GM23338 (cell line): ENCODE data around the gene MANEA. TPM values are rescaled to one million over a fixed set of nuclear protein-coding genes. Genes with fewer than 3 reads are reported as not detected.

Source experiments
- ATAC-seq: fragments of 200-7000 bp; cut with Tn5 transposase; 3 replicates; pipeline ENCODE4 v1.9.1; 2020
- DNase-seq: peaks from one replicate; pipeline ENCODE4 v3.0.0-alpha.2; 2015; ENCODE audit warnings: low spot score
- H2AFZ ChIP-seq: fragments of 200-600 bp; sonication (generic); 2 replicates; pipeline ENCODE4 v1.8.0; 2016; ENCODE audit warnings: antibody characterized with exemption, mild to moderate bottlenecking, moderate library complexity
- H3F3A ChIP-seq: fragments of 200-600 bp; sonication (generic); replicated peaks from 2 replicates; pipeline ENCODE4 v1.8.0; 2017; ENCODE audit warnings: antibody characterized with exemption, mixed run types, low read depth
- H3K27ac ChIP-seq: fragments of 200-600 bp; sonication (generic); 2 replicates; pipeline ENCODE4 v1.6.1; 2016; ENCODE audit warnings: low read depth
- H3K27me3 ChIP-seq: fragments of 200-600 bp; sonication (generic); 2 replicates; pipeline ENCODE4 v1.8.0; 2016; ENCODE audit warnings: mild to moderate bottlenecking, mixed run types, moderate library complexity; ENCODE audit not compliant: insufficient read depth
- H3K36me3 ChIP-seq: fragments of 200-600 bp; sonication (generic); 2 replicates; pipeline ENCODE4 v1.8.0; 2016; ENCODE audit warnings: mild to moderate bottlenecking; ENCODE audit not compliant: insufficient read depth
- H3K4me1 ChIP-seq: fragments of 200-600 bp; sonication (generic); 2 replicates; pipeline ENCODE4 v1.8.0; 2016; ENCODE audit warnings: mild to moderate bottlenecking, moderate library complexity; ENCODE audit not compliant: insufficient read depth
- H3K4me2 ChIP-seq: fragments of 200-600 bp; sonication (generic); 2 replicates; pipeline ENCODE4 v1.7.1; 2017; ENCODE audit warnings: mixed run types
- H3K4me3 ChIP-seq: fragments of 200-600 bp; sonication (generic); 2 replicates; pipeline ENCODE4 v1.6.1; 2016; ENCODE audit warnings: mixed run types
- H3K79me2 ChIP-seq: fragments of 200-600 bp; sonication (generic); replicated peaks from 2 replicates; pipeline ENCODE4 v1.8.0; 2017; ENCODE audit warnings: mild to moderate bottlenecking; ENCODE audit not compliant: insufficient read depth
- H3K9me2 ChIP-seq: fragments of 200-600 bp; sonication (generic); 2 replicates; pipeline ENCODE4 v1.8.0; 2017; ENCODE audit not compliant: insufficient read depth
- H4K20me1 ChIP-seq: fragments of 200-600 bp; sonication (generic); replicated peaks from 2 replicates; pipeline ENCODE4 v1.8.0; 2017; ENCODE audit warnings: mild to moderate bottlenecking; ENCODE audit not compliant: insufficient read depth
- H3K27ac Mint-ChIP-seq: 2 replicates; pipeline ENCODE4 v1.8.0; 2020; ENCODE audit warnings: inconsistent platforms, mild to moderate bottlenecking, moderate library complexity, mixed read lengths
- H3K27me3 Mint-ChIP-seq: 3 replicates; pipeline ENCODE4 v1.8.0; 2022; ENCODE audit warnings: low read depth, mild to moderate bottlenecking, moderate library complexity, mixed read lengths, inconsistent platforms; ENCODE audit not compliant: insufficient read depth, poor library complexity
- H3K36me3 Mint-ChIP-seq: 3 replicates; pipeline ENCODE4 v1.8.0; 2021; ENCODE audit warnings: low read depth, mild to moderate bottlenecking, inconsistent platforms, moderate library complexity, mixed read lengths
- H3K4me1 Mint-ChIP-seq: 3 replicates; pipeline ENCODE4 v1.8.0; 2020; ENCODE audit warnings: mild to moderate bottlenecking, inconsistent platforms, mixed read lengths
- H3K4me3 Mint-ChIP-seq: 3 replicates; pipeline ENCODE4 v1.8.0; 2021; ENCODE audit warnings: moderate library complexity, mild to moderate bottlenecking, inconsistent platforms, mixed read lengths
- H3K9me3 Mint-ChIP-seq: 3 replicates; pipeline ENCODE4 v1.8.0; 2020; ENCODE audit warnings: moderate library complexity, mild to moderate bottlenecking, inconsistent platforms, mixed read lengths
- CREB1 ChIP-seq: fragments of 250-450 bp; sonication (Bioruptor Pico); IDR thresholded peaks from 2 replicates; pipeline ENCODE4 v1.5.0; 2020; ENCODE audit warnings: low read depth, mild to moderate bottlenecking, moderate library complexity
- CTCF ChIP-seq, 2 experiments: fragments of 200-600 bp in 1 of 2; sonication (generic) in 1 of 2; conservative IDR thresholded peaks; 2 replicates each; pipeline versions ENCODE4 v1.5.1 to v1.6.1; 2016 to 2017; ENCODE audit warnings: antibody characterized with exemption in 2 of 2, low read depth in 2 of 2, mild to moderate bottlenecking in 2 of 2, moderate library complexity in 1 of 2
- ETS1 ChIP-seq: IDR thresholded peaks from 2 replicates; pipeline ENCODE4 v1.6.1; 2016; ENCODE audit warnings: antibody characterized with exemption
- EZH2 ChIP-seq: fragments of 200-600 bp; sonication (generic); IDR thresholded peaks from one replicate; pipeline ENCODE4 v1.8.0; 2017; ENCODE audit warnings: antibody characterized with exemption, mild to moderate bottlenecking, low read depth; ENCODE audit not compliant: unreplicated experiment
- EZH2phosphoT487 ChIP-seq: fragments of 200-600 bp; sonication (generic); IDR thresholded peaks from one replicate; pipeline ENCODE4 v1.8.1; 2018; ENCODE audit warnings: antibody characterized with exemption; ENCODE audit not compliant: unreplicated experiment
- JUNB ChIP-seq: IDR thresholded peaks from one replicate; pipeline ENCODE4 v1.6.1; 2016; ENCODE audit warnings: antibody characterized with exemption; ENCODE audit not compliant: unreplicated experiment
- NANOG ChIP-seq: IDR thresholded peaks from 2 replicates; pipeline ENCODE4 v1.6.1; 2016; ENCODE audit warnings: antibody characterized with exemption, borderline replicate concordance
- POLR2AphosphoS5 ChIP-seq: IDR thresholded peaks from 2 replicates; pipeline ENCODE4 v1.6.1; 2016; ENCODE audit warnings: antibody characterized with exemption, low read depth
- REST ChIP-seq: IDR thresholded peaks from one replicate; pipeline ENCODE4 v1.6.1; 2018; ENCODE audit warnings: antibody characterized with exemption; ENCODE audit not compliant: unreplicated experiment
- STAT1 ChIP-seq: IDR thresholded peaks from one replicate; pipeline ENCODE4 v1.6.1; 2016; ENCODE audit warnings: antibody characterized with exemption; ENCODE audit not compliant: unreplicated experiment
- ZNF114 ChIP-seq: fragments of 250-450 bp; sonication (Bioruptor Pico); IDR thresholded peaks from 2 replicates; pipeline ENCODE4 v1.5.0; 2020; ENCODE audit warnings: mild to moderate bottlenecking, moderate library complexity
- polyA plus RNA-seq: library from polyadenylated mRNA; unstranded; fragments of >200 nt; fragmentation: Nextera tagmentation; extraction: Ambion mirVana; gene quantifications from 2 replicates; pipeline ENCODE4 v1.2.1, GENCODE V29; 2016
- total RNA-seq: library from RNA; depleted of rRNA; stranded (reverse); fragments of >200 nt; shearing (Covaris generic); gene quantifications from 2 replicates; pipeline ENCODE4 v1.2.3, GENCODE V29; 2014

The MANEA gene
- total and polyA plus RNA-seq, 2 experiments from 2014 or later, result 4.8 to 9.8 TPM

- Histone ChIP-seq H3K79me2 (peaks cover 40% of the 10 kb centered on the region), H4K20me1 (no peaks in the 10 kb centered on the region), H3K4me1 (peaks cover 15% of the 10 kb centered on the region), H3K4me3 (peak overlapping the region; percentile 61), H3K27me3 (no peaks in the 10 kb centered on the region), H3K27ac (peak overlapping the region; percentile 94), H3K36me3 (no peaks in the 10 kb centered on the region; the same call in 1 of the 2 replicates), H3K4me2 (peak overlapping the region; percentile 77), H3F3A (peaks cover 8% of the 10 kb centered on the region; the same call in 1 of the 2 replicates), H2AFZ (peak overlapping the region; percentile 97; the same call in 1 of the 2 replicates), H3K9me2 (no peaks in the 10 kb centered on the region; the same call in 1 of the 2 replicates)
- peak overlapping the region; percentile 95 for H3K4me3 Mint-ChIP-seq
- H3K4me1 Mint-ChIP-seq, result peaks cover 24% of the 10 kb centered on the region
- ATAC-seq (peak; percentile 30; the same call in 2 of the 3 replicates), DNase-seq (no peak)
- H3K27me3 Mint-ChIP-seq, result no peaks in the 10 kb centered on the region
- TF ChIP-seq REST (no peak), POLR2AphosphoS5 (no peak), ETS1 (no peak)
- peaks cover 6% of the 10 kb centered on the region; the same call in 2 of the 3 replicates for H3K9me3 Mint-ChIP-seq
- H3K36me3 Mint-ChIP-seq, result peaks cover 9% of the 10 kb centered on the region; the same call in 2 of the 3 replicates
- H3K27ac Mint-ChIP-seq, result peak overlapping the region; percentile 97
These were observed 723 bp downstream of the MANEA start for GRCh38 chr6:95578106-95578410.

- H3K36me3 Mint-ChIP-seq, result peaks cover 24% of the 10 kb centered on the region
- DNase-seq, result no peak
- H3K4me2 ChIP-seq, result no peak overlapping the region
- no peak for TF ChIP-seq STAT1
- TF ChIP-seq EZH2phosphoT487, result no peak
- TF ChIP-seq ZNF114 (CRISPR knock-in tag), result no peak
- no peak for TF ChIP-seq NANOG
- TF ChIP-seq ETS1, result no peak
- TF ChIP-seq JUNB, result no peak
- TF ChIP-seq POLR2AphosphoS5, result no peak
- TF ChIP-seq REST, result no peak
- no peak for TF ChIP-seq CTCF (conservative IDR thresholded peaks at IDR 0.05; ENCODE audit: low read depth in 2 of 2)
- TF ChIP-seq EZH2, result no peak
- TF ChIP-seq CREB1, result no peak
These were observed 3.7 kb downstream of the MANEA start for GRCh38 chr6:95581073-95581472.

More at GRCh38 chr6:95581073-95581472, 3.7 kb downstream of the MANEA start:
- Histone ChIP-seq H3F3A (peaks cover 8% of the 10 kb centered on the region; the same call in 1 of the 2 replicates), H3K27ac (no peak overlapping the region), H3K79me2 (peaks cover 56% of the 10 kb centered on the region), H3K9me2 (no peaks in the 10 kb centered on the region; the same call in 1 of the 2 replicates), H3K4me3 (no peak overlapping the region), H4K20me1 (no peaks in the 10 kb centered on the region), H2AFZ (no peak overlapping the region), H3K36me3 (peaks cover 21% of the 10 kb centered on the region; the same call in 1 of the 2 replicates), H3K27me3 (no peaks in the 10 kb centered on the region), H3K4me1 (peaks cover 11% of the 10 kb centered on the region)
- no peak for ATAC-seq
- H3K27ac Mint-ChIP-seq, result no peak overlapping the region
- H3K4me1 Mint-ChIP-seq, result peaks cover 11% of the 10 kb centered on the region
- peaks cover 19% of the 10 kb centered on the region for H3K9me3 Mint-ChIP-seq
- H3K27me3 Mint-ChIP-seq, result no peaks in the 10 kb centered on the region
- no peak overlapping the region for H3K4me3 Mint-ChIP-seq
